Fibroblast of lung (primary cell): ENCODE results near the gene LAIR1. TPM values are rescaled to one million over a fixed set of nuclear protein-coding genes. Genes with fewer than 3 reads are reported as not detected.

Source experiments
- DNase-seq, 2 donors: peaks; one replicate each; pipeline versions ENCODE4 v3.0.0 to v3.0.0-alpha.2; 2010; ENCODE audit warnings: low read depth in 2 of 2
- H2AFZ ChIP-seq: 2 replicates; pipeline ENCODE4 v1.5.1; 2012; ENCODE audit warnings: low read length, control low read depth, inconsistent platforms
- H3K27ac ChIP-seq: 2 replicates; pipeline ENCODE4 v1.5.1; 2011; ENCODE audit warnings: low read length, control low read depth; ENCODE audit not compliant: insufficient read depth
- H3K27me3 ChIP-seq: 2 replicates; pipeline ENCODE4 v1.5.1; 2011; ENCODE audit warnings: mild to moderate bottlenecking, low read length; ENCODE audit not compliant: control insufficient read depth, insufficient read depth
- H3K36me3 ChIP-seq: 2 replicates; pipeline ENCODE4 v1.5.1; 2011; ENCODE audit warnings: low read length; ENCODE audit not compliant: control insufficient read depth, insufficient read depth
- H3K4me1 ChIP-seq: 2 replicates; pipeline ENCODE4 v1.5.1; 2011; ENCODE audit warnings: low read length; ENCODE audit not compliant: control insufficient read depth, insufficient read depth; ENCODE audit errors: extremely low read depth
- H3K4me2 ChIP-seq: 2 replicates; pipeline ENCODE4 v1.5.1; 2011; ENCODE audit warnings: low read length, control low read depth; ENCODE audit not compliant: insufficient read depth; ENCODE audit errors: extremely low read depth
- H3K4me3 ChIP-seq, 4 experiments: fragments of 200-600 bp in 1 of 4; sonication (generic) in 1 of 4; replicated peaks in 1 of 4; 2 replicates each; pipeline ENCODE4 v1.5.1; 2011 to 2016; ENCODE audit warnings: low read length in 4 of 4, low read depth in 3 of 4, mild to moderate bottlenecking in 3 of 4, control low read depth in 2 of 4, inconsistent platforms in 1 of 4, mixed read lengths in 1 of 4; ENCODE audit not compliant: insufficient read depth in 1 of 4; ENCODE audit errors: control extremely low read depth in 1 of 4
- H3K79me2 ChIP-seq: 2 replicates; pipeline ENCODE4 v1.5.1; 2012; ENCODE audit warnings: mild to moderate bottlenecking, low read length, inconsistent platforms; ENCODE audit not compliant: control insufficient read depth, insufficient read depth
- H3K9ac ChIP-seq: 2 replicates; pipeline ENCODE4 v1.5.1; 2011; ENCODE audit warnings: mild to moderate bottlenecking, low read length, control low read depth; ENCODE audit not compliant: insufficient read depth
- H3K9me3 ChIP-seq: 2 replicates; pipeline ENCODE4 v1.5.1; 2012; ENCODE audit warnings: low read depth, low read length; ENCODE audit not compliant: control insufficient read depth, insufficient read depth
- H4K20me1 ChIP-seq: 2 replicates; pipeline ENCODE4 v1.5.1; 2011; ENCODE audit warnings: low read length; ENCODE audit not compliant: control insufficient read depth, insufficient read depth; ENCODE audit errors: extremely low read depth
- CTCF ChIP-seq, 2 donors: IDR thresholded peaks in 1 of 2; conservative IDR thresholded peaks in 1 of 2; 1 replicate in 1 of 2; 2 replicates in 1 of 2; pipeline ENCODE4 v1.5.1; 2011 to 2012; ENCODE audit warnings: low read length in 2 of 2, control low read depth in 1 of 2, inconsistent platforms in 1 of 2, low read depth in 1 of 2, mild to moderate bottlenecking in 1 of 2
- EZH2 ChIP-seq: IDR thresholded peaks from 2 replicates; pipeline ENCODE4 v1.5.1; 2012; ENCODE audit warnings: low read length, control low read depth, mild to moderate bottlenecking; ENCODE audit errors: missing control alignments
- polyA plus RNA-seq, 2 donors: library from polyadenylated mRNA; depleted of rRNA in 1 of 2; stranded (reverse) in 1 of 2; unstranded in 1 of 2; fragments of >200 nt; gene quantifications; 2 replicates each; pipeline ENCODE4 v1.2.1, GENCODE V29; 2011 to 2012; ENCODE audit warnings: missing spikeins in 1 of 2
- total RNA-seq: library from RNA; depleted of rRNA; stranded (reverse); fragments of >200 nt; gene quantifications from 2 replicates; pipeline ENCODE4 v1.2.1, GENCODE V29; 2014

LAIR1 gene
- total and polyA plus RNA-seq, 2 donors (not counting 1 experiment from before 2014, with no cell fraction given), result not detected

- H2AFZ ChIP-seq, result no peak overlapping the region
- H3K36me3 ChIP-seq, result no peaks in the 10 kb centered on the region
- no peaks in the 10 kb centered on the region for H3K27me3 ChIP-seq
- no peaks in the 10 kb centered on the region for H3K9me3 ChIP-seq
- no peak overlapping the region for H3K9ac ChIP-seq
- no peak overlapping the region for H3K27ac ChIP-seq
- TF ChIP-seq CTCF (conservative IDR thresholded peaks at IDR 0.05 in 1 of 2, IDR thresholded peaks at IDR 0.05 in 1 of 2; ENCODE audit: low read depth in 1 of 2, low read length in 2 of 2) (no peak), EZH2 (no peak)
- no peak overlapping the region for H3K4me2 ChIP-seq
- no peaks in the 10 kb centered on the region for H4K20me1 ChIP-seq
- H3K79me2 ChIP-seq, result no peaks in the 10 kb centered on the region
- DNase-seq, result no peak
- H3K4me1 ChIP-seq, result no peaks in the 10 kb centered on the region
- no peak overlapping the region for H3K4me3 ChIP-seq
These were observed 24.8 kb upstream of the LAIR1 start for GRCh38 chr19:54389553-54389952.

- H2AFZ ChIP-seq, result no peak overlapping the region
- no peak overlapping the region for H3K9ac ChIP-seq
- no peaks in the 10 kb centered on the region for H3K9me3 ChIP-seq
- H3K79me2 ChIP-seq, result no peaks in the 10 kb centered on the region
- H3K4me1 ChIP-seq, result no peaks in the 10 kb centered on the region
- no peaks in the 10 kb centered on the region for H4K20me1 ChIP-seq
- H3K36me3 ChIP-seq, result no peaks in the 10 kb centered on the region
- no peaks in the 10 kb centered on the region for H3K27me3 ChIP-seq
- H3K4me2 ChIP-seq, result no peak overlapping the region
- TF ChIP-seq CTCF (conservative IDR thresholded peaks at IDR 0.05 in 1 of 2, IDR thresholded peaks at IDR 0.05 in 1 of 2; ENCODE audit: low read depth in 1 of 2, low read length in 2 of 2) (no peak), EZH2 (no peak)
- H3K27ac ChIP-seq, result no peak overlapping the region
- no peak overlapping the region for H3K4me3 ChIP-seq
- DNase-seq, result no peak
These were observed 24.0 kb upstream of the LAIR1 start for GRCh38 chr19:54388802-54389139.

- no peak for DNase-seq
- no peak overlapping the region for H2AFZ ChIP-seq
- H3K4me1 ChIP-seq, result no peaks in the 10 kb centered on the region
- H3K79me2 ChIP-seq, result no peaks in the 10 kb centered on the region
- H4K20me1 ChIP-seq, result no peaks in the 10 kb centered on the region
- H3K9ac ChIP-seq, result no peak overlapping the region
- no peak overlapping the region for H3K4me2 ChIP-seq
- no peaks in the 10 kb centered on the region for H3K9me3 ChIP-seq
- TF ChIP-seq CTCF (conservative IDR thresholded peaks at IDR 0.05 in 1 of 2, IDR thresholded peaks at IDR 0.05 in 1 of 2; ENCODE audit: low read depth in 1 of 2, low read length in 2 of 2) (no peak), EZH2 (no peak)
- H3K27me3 ChIP-seq, result no peaks in the 10 kb centered on the region
- H3K4me3 ChIP-seq, result peak overlapping the region in 2 of 4 experiments; percentile 11 to 28
- no peaks in the 10 kb centered on the region for H3K36me3 ChIP-seq
- no peak overlapping the region for H3K27ac ChIP-seq
These were observed 23.5 kb upstream of the LAIR1 start for GRCh38 chr19:54387991-54388801.
